Lung microvascular endothelial cell (primary cell): Measurements from ENCODE around the gene COPS2. TPM values are rescaled to one million over a fixed set of nuclear protein-coding genes. Genes with fewer than 3 reads are reported as not detected.
A peak's percentile ranks its signal among the peaks of the same experiment; 100 is the strongest.

ENCODE experiments used
- DNase-seq, 2 donors: peaks; one replicate each; pipeline versions ENCODE4 v3.0.0 to v3.0.0-alpha.2; 2010; ENCODE audit warnings: low read depth in 2 of 2
- total RNA-seq: library from RNA; depleted of rRNA; stranded (reverse); fragments of >200 nt; gene quantifications from 2 replicates; pipeline ENCODE4 v1.2.1, GENCODE V29; 2014

The COPS2 gene
- total RNA-seq, 1 donor from 2014 or later: 30.0 TPM

- peak; percentile 51 to 67 for DNase-seq
Measured at GRCh38 chr15:49155834-49156627, 632 bp upstream of the COPS2 start.

- DNase-seq: no peak
Measured at GRCh38 chr15:49154799-49155109, 645 bp downstream of the COPS2 start.

GRCh38 chr15:49154359-49154758, 1.0 kb downstream of the COPS2 start:
- no peak for DNase-seq

- DNase-seq: no peak
Measured at GRCh38 chr15:49152552-49153312, 2.7 kb downstream of the COPS2 start.

- no peak for DNase-seq
Measured at GRCh38 chr15:49151831-49152230, 3.6 kb downstream of the COPS2 start.

GRCh38 chr15:49148727-49149126, 6.7 kb downstream of the COPS2 start:
- DNase-seq: no peak

GRCh38 chr15:49148298-49148697, 7.1 kb downstream of the COPS2 start:
- no peak for DNase-seq

- DNase-seq: peak; percentile 78 to 81
Measured at GRCh38 chr15:49145651-49146609, 9.5 kb downstream of the COPS2 start.

GRCh38 chr15:49137861-49138260, 17.5 kb downstream of the COPS2 start:
- peak in 1 of 2 donors; percentile 3 for DNase-seq

- peak in 1 of 2 donors; percentile 56 for DNase-seq
Measured at GRCh38 chr15:49135911-49136310, 19.5 kb downstream of the COPS2 start.

GRCh38 chr15:49135342-49135857, 20.0 kb downstream of the COPS2 start:
- DNase-seq: no peak

- peak; percentile 41 to 60 for DNase-seq
Measured at GRCh38 chr15:49134683-49135341, 20.6 kb downstream of the COPS2 start.

GRCh38 chr15:49131403-49131802, 24.0 kb downstream of the COPS2 start:
- no peak for DNase-seq

GRCh38 chr15:49124371-49124770, 31.0 kb downstream of the COPS2 start:
- no peak for DNase-seq

- DNase-seq: peak in 1 of 2 donors; percentile 21
Measured at GRCh38 chr15:49122541-49123062, 32.8 kb downstream of the COPS2 start.

GRCh38 chr15:49121901-49122300, 33.5 kb downstream of the COPS2 start:
- DNase-seq: no peak

- DNase-seq: no peak
Measured at GRCh38 chr15:49120832-49121231, 34.6 kb downstream of the COPS2 start.

GRCh38 chr15:49116108-49116857, 39.1 kb downstream of the COPS2 start:
- DNase-seq: no peak

GRCh38 chr15:49115062-49115461, 40.3 kb downstream of the COPS2 start:
- no peak for DNase-seq
